Measurements from ENCODE around the gene MPPED1.

Gene MPPED1

GRCh38 chr22:43541462-43542407 lies 129.9 kb downstream of the MPPED1 start:
- no peak for TF ChIP-seq ZFX (IDR thresholded peaks at IDR 0.05)
- H3K27ac ChIP-seq = no peak overlapping the region

GRCh38 chr22:43542681-43543521 lies 131.1 kb downstream of the MPPED1 start:
- TF ChIP-seq ZFX (IDR thresholded peaks at IDR 0.05) (no peak), CTCF (conservative IDR thresholded peaks at IDR 0.05) (no peak)
- H3K27ac ChIP-seq = no peak overlapping the region

GRCh38 chr22:43543522-43544288 lies 131.9 kb downstream of the MPPED1 start:
- TF ChIP-seq CTCF (conservative IDR thresholded peaks at IDR 0.05) (no peak), ZFX (IDR thresholded peaks at IDR 0.05) (no peak)
- H3K27ac ChIP-seq = no peak overlapping the region

GRCh38 chr22:43544289-43544673 lies 132.5 kb downstream of the MPPED1 start:
- H3K27ac ChIP-seq = no peak overlapping the region
- TF ChIP-seq ZFX (IDR thresholded peaks at IDR 0.05) = no peak
- TF ChIP-seq CTCF (conservative IDR thresholded peaks at IDR 0.05) = no peak

- TF ChIP-seq CTCF (conservative IDR thresholded peaks at IDR 0.05) (no peak), ZFX (IDR thresholded peaks at IDR 0.05) (no peak)
- H3K27ac ChIP-seq = no peak overlapping the region
Measured at GRCh38 chr22:43546186-43546585, 134.4 kb downstream of the MPPED1 start.

- H3K27ac ChIP-seq = no peak overlapping the region
- TF ChIP-seq ZFX (IDR thresholded peaks at IDR 0.05) (no peak), CTCF (conservative IDR thresholded peaks at IDR 0.05) (no peak)
Measured at GRCh38 chr22:43550024-43550620, 138.3 kb downstream of the MPPED1 start.

GRCh38 chr22:43550672-43551071 lies 138.9 kb downstream of the MPPED1 start:
- H3K27ac ChIP-seq = no peak overlapping the region
- no peak for TF ChIP-seq ZFX (IDR thresholded peaks at IDR 0.05)

Measured in C4-2B (cell line).